ENCODE measurements around the gene CSNK2A1. TPM values are rescaled to one million over a fixed set of nuclear protein-coding genes. Genes with fewer than 3 reads are reported as not detected.

The CSNK2A1 gene
- total RNA-seq, 1 donor: 117 TPM

DNA sequence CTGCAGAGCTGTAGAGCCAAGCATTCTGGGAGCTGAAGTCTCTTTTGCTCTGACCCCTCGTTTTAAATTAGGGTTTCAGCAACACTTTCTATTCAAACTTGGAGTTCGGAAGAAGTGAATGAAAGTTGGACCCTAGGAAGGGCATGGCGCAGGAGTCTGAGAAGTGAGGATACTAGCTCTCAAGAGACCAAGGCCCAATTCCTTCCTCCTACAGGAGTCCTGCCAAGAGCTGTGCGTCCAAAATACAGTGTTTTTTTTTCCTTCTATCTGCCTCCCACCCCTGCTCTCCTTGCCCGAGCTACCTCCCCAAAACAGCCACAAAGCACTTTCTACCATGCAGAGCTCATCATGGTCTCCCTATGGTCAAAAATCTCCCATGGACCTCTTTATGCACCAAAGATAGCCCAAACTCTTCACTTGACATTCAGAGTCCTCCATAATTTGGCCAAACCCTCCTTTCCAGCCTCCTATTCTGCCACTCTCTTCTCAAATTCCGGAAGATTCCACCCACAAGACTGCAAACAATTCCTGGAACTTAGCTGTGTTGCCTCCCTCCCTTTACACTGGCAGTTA lies 649 bp upstream of the CSNK2A1 start:
- H3K4me3 ChIP-seq (ENCODE audit: low read depth, low read length): peak overlapping the region; percentile 10
- no peak for DNase-seq (ENCODE audit: low read depth)
- TF ChIP-seq, protein P1, sequence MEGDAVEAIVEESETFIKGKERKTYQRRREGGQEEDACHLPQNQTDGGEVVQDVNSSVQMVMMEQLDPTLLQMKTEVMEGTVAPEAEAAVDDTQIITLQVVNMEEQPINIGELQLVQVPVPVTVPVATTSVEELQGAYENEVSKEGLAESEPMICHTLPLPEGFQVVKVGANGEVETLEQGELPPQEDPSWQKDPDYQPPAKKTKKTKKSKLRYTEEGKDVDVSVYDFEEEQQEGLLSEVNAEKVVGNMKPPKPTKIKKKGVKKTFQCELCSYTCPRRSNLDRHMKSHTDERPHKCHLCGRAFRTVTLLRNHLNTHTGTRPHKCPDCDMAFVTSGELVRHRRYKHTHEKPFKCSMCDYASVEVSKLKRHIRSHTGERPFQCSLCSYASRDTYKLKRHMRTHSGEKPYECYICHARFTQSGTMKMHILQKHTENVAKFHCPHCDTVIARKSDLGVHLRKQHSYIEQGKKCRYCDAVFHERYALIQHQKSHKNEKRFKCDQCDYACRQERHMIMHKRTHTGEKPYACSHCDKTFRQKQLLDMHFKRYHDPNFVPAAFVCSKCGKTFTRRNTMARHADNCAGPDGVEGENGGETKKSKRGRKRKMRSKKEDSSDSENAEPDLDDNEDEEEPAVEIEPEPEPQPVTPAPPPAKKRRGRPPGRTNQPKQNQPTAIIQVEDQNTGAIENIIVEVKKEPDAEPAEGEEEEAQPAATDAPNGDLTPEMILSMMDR (IDR thresholded peaks at IDR 0.05; ENCODE audit: insufficient read depth, low read depth, low read length): no peak

DNA sequence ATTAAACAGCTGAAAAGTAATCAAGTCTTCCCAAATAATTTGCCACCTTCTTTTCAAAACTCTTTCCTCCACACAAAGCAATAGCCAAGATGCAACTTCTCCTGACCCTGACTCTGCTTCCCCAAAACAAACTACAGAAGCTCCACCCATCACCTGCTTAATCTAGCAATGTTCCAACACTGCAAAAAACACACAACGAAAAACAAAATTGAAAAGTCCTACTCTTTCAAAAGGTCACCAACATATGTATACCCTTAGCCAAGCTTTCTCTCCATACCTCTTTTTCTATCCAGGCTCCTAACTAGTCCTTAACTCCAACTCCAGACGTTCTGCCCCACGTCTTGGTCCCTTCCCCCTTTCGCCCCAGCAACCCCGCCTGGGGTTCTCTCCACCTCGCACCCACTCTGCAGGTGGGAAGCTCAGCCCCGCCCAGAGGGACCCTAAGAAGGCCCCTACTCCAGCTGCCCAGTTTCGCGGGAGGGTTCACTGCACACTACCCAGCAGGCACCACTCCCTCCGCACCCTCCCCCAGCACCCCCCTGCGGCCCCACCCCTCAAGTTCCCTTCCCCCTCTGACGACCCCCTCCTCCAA lies 717 bp downstream of the CSNK2A1 start:
- H3K4me3 ChIP-seq (ENCODE audit: low read depth, low read length): peak overlapping the region; percentile 97
- DNase-seq (ENCODE audit: low read depth): no peak
- TF ChIP-seq, protein P1 (IDR thresholded peaks at IDR 0.05; ENCODE audit: insufficient read depth, low read depth, low read length): no peak

DNA sequence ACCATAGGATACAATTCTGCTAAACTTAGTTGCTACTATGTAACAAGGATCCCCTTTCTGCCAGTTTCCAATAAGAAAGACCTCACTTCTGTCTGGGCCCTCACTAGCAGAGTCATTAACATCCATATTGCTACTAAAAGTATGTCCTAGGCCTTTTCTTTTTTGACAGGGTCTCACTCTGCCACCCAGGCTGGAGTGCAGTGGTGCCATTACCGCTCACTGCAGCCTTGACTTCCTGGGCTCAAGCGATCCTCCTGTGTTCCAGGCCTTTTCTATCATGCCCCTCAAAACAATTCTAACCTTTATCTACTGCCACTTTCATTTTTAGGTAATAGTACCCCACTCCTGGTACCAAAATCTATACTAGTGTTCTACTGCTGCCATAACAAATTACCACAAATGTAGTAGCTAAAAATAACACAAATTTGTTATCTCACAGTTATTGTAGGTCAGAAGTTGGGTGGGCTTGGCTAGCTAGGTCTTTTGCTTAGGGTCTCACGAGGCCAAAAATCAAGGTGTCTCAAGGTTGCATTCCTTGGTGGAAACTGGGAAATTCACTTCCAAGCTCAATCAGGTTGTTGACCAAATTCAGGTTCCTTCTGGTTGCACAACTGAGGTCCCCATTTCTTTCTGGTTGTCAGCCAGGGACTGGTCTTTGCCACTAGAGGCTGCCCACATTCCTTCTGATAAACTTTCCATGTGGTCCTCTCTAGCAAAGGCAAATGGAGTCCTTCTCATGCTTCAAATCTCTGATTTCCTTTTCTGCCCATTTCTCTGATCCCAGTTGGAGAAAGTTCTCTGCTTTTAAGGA lies 3.0 kb downstream of the CSNK2A1 start:
- TF ChIP-seq, protein P1 (IDR thresholded peaks at IDR 0.05; ENCODE audit: insufficient read depth, low read depth, low read length): no peak
- DNase-seq (ENCODE audit: low read depth): no peak
- H3K4me3 ChIP-seq (ENCODE audit: low read depth, low read length): no peak overlapping the region

DNA sequence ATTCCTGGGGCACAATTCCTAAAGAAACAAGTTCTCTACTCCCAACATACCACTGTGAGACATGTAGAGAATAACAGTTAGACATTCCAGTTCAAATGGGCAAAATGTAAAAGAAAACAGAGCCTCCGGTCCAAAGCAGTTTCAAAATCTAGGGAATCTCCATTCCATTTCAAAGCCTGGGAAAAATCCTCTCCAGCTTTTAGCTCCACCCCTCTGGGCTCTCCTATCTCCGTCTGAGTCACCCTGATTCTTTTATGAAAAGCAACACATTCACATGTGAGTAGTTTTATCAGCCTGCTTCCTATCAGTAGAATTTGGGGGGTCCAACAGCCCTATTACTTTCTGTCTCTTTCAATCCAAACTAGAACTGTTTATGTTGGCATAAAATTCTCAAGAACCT lies 3.7 kb downstream of the CSNK2A1 start:
- peak; percentile 85 for DNase-seq (ENCODE audit: low read depth)

DNA sequence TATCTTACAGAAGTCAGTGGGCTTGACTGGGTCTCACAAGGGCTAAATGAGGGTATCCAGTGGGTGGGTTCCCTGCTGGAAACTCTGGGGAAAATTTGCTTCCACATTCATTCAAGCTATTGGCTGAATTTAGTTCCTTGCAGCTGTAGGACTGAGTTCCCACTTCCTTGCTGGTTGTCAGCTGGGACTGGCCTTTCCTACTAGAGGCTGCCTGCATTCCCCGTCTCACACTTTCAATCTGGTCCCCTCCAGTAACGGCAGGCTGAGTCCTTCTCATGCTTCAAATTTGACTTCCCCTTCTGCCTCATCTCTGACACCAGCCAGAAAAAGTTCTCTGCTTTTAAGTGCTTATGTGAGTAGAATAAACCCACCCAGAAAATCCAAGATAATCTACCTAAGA lies 4.4 kb downstream of the CSNK2A1 start:
- no peak overlapping the region for H3K4me3 ChIP-seq (ENCODE audit: low read depth, low read length)
- DNase-seq (ENCODE audit: low read depth): no peak
- TF ChIP-seq, protein P1 (IDR thresholded peaks at IDR 0.05; ENCODE audit: insufficient read depth, low read depth, low read length): no peak

More for the DNA sequence above, 3.7 kb downstream of the CSNK2A1 start:
- TF ChIP-seq, protein P1 (IDR thresholded peaks at IDR 0.05; ENCODE audit: insufficient read depth, low read depth, low read length): no peak
- H3K4me3 ChIP-seq (ENCODE audit: low read depth, low read length): peak overlapping the region; percentile 14

DNA sequence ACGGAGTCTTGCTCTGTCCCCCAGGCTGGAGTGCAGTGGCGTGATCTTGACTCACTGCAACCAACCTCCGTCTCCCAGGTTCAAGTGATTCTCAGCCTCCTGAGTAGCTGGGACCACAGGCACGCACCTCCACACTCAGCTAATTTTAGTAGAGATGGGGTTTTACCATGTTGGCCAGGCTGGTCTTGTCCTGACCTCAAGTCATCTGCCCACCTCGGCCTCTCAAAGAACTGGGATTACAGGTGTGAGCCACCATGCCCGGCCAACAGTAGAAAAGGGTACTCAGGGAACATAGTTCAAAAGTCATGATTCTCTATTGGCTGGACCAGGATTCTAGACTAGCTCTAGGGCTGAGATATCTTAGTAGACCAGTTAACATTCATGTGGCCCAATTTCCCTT lies 5.6 kb downstream of the CSNK2A1 start:
- no peak for DNase-seq (ENCODE audit: low read depth)
- H3K4me3 ChIP-seq (ENCODE audit: low read depth, low read length): no peak overlapping the region
- TF ChIP-seq, protein P1 (IDR thresholded peaks at IDR 0.05; ENCODE audit: insufficient read depth, low read depth, low read length): no peak

Data from fibroblast of villous mesenchyme (primary cell).